AG09319 (cell line): ENCODE measurements around the gene HABP2.

Experiments used
- DNase-seq: peaks from one replicate; pipeline ENCODE4 v3.0.0-alpha.2; 2010; ENCODE audit warnings: low read depth; ENCODE audit errors: extremely low read depth
- TF ChIP-seq, protein P1 (sequence below): IDR thresholded peaks from 2 replicates; pipeline ENCODE4 v1.5.1; 2011; ENCODE audit warnings: low read depth, mild to moderate bottlenecking, inconsistent platforms, low read length, moderate library complexity

The HABP2 gene

DNA sequence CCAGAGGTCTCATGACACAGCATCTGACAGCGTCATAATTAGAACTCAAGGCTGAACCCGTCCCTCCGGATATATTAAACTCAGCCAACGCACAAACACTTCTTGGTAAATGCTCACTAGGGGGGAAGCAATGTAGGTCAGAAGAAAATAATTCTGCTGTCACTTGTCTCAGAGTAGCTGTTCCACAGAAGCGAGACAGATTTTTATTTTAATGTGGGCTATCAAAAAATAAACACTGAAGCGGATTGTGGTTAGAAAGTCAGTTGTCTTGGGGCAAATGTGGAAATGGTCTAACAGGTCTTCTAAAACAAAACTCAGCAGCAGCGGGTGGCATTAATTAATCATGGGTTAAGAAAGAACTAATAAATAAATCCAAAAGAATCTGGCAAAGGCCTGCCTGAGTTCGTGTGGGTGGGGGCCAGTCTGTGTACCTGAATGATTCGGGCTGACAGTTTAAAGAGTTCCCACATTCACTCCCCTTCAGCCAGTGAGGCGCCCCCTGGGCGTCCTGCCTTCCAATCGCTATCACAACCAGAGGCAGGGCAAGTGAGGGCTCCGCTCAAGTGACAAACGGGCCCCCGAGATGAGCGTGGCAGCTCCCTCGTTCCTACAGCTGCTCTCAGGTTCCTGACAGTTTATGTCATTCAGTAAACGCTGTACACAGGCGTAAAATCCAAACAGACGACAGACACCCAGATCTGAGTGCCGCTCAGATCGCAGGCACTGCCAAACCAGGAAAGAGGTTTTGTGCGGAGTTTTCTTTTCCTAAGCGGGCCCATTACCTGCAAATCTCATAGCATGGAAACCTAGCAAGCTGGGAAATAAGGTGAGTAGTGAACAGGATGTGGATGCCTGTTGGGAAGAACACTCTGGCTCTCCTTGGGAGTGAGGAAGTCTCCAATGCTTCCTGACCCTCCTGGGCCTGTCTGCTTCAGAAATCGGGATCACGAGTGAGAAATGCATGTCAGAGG is 58.1 kb downstream of the HABP2 start:
- TF ChIP-seq, protein P1, sequence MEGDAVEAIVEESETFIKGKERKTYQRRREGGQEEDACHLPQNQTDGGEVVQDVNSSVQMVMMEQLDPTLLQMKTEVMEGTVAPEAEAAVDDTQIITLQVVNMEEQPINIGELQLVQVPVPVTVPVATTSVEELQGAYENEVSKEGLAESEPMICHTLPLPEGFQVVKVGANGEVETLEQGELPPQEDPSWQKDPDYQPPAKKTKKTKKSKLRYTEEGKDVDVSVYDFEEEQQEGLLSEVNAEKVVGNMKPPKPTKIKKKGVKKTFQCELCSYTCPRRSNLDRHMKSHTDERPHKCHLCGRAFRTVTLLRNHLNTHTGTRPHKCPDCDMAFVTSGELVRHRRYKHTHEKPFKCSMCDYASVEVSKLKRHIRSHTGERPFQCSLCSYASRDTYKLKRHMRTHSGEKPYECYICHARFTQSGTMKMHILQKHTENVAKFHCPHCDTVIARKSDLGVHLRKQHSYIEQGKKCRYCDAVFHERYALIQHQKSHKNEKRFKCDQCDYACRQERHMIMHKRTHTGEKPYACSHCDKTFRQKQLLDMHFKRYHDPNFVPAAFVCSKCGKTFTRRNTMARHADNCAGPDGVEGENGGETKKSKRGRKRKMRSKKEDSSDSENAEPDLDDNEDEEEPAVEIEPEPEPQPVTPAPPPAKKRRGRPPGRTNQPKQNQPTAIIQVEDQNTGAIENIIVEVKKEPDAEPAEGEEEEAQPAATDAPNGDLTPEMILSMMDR = no peak
- DNase-seq = no peak

DNA sequence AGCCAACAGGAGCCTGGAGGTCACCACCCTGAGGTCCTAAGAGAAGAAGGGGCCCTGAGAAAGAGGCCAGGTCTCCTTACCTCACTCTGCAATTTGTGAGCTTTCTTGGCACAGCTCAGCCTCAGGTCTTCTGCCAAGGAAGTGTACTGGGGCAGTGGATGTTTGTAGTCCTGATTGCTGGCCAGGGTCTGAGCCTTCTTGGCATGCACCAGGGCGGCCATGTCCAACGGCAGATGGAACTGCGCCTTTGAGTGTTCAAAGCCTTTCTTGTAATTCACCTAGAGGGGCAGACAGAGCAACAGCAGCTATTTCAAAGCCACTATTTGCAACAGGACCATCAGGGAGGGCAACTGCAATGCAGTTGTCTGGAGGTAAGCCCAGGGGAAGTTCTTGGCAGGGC is 59.3 kb downstream of the HABP2 start:
- no peak for DNase-seq
- TF ChIP-seq, protein P1 = no peak

DNA sequence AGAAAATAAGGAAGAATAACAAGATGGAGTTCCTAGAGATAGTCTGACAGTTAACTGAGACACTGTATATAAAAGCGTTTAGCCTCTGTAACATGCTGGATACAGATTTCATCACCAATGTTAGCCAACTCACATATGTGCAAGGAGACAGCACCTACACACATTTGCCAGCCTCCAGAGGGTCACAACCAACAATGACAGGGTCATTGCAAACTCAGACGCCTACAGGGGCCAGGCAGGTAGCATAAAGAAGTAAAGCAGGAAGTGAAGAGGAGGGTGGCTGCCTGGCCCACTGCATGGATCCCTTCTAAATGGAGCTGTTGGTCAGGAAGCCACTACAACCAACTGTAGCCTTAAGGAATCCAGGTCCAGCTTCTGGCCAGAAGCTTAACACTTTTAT is 60.6 kb downstream of the HABP2 start:
- no peak for DNase-seq
- TF ChIP-seq, protein P1 = no peak

GRCh38 chr10:113613977-113614690 is 61.3 kb downstream of the HABP2 start:
- TF ChIP-seq, protein P1 = no peak
- no peak for DNase-seq

DNA sequence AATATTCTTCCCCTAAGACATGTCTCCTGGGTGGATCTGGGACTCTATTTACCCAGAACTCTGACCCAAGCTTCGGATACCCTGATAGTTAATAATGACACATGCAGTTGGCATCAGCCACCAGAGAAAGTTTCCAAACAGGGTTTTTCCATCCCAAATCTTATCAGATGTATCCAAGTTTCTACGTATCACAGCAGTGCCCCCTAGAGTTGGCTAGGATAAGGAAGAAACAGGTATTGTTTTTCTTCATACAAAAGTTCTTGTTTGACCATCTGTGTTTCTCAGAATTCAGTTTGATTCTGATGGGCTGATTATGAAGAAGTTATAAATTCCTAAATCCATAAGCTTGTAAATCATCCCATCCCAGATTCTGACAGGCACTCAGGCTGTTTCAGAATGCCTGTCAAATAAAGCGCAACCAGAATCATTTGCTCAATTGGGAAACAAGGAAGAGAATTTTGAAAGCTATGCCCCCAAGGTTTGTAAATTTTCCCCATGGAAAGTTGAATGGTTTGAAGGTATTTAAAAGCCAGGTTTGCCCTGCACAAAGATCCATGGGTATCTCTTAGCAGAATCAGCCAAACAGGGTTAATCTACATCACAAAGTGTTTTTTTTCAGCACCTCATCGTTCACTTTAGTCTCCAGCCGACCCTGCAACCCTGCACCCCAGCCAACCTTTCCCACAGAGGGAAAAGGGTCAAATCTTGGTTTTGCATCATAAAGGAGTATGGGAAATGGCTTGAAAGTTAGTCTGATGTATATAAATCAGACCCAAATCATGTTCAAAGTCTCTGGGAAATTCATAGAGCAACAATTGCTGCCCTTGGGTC is 63.6 kb downstream of the HABP2 start:
- DNase-seq = no peak
- TF ChIP-seq, protein P1 = peak; percentile 48

GRCh38 chr10:113617086-113617485 is 64.2 kb downstream of the HABP2 start:
- no peak for DNase-seq
- TF ChIP-seq, protein P1 = no peak
